Endodermal cell (in vitro differentiated cells): ENCODE measurements around the gene NAT8L. TPM values are rescaled to one million over a fixed set of nuclear protein-coding genes. Genes with fewer than 3 reads are reported as not detected.

Experiments used
- DNase-seq: peaks from one replicate; pipeline ENCODE4 v3.0.0-alpha.2; 2017
- H3K27ac ChIP-seq: 2 replicates; pipeline ENCODE4 v1.5.1; 2013; ENCODE audit warnings: mild to moderate bottlenecking, low read depth, low read length, moderate library complexity
- H3K27me3 ChIP-seq: 2 replicates; pipeline ENCODE4 v1.6.1; 2013; ENCODE audit warnings: mild to moderate bottlenecking, low read length, moderate library complexity; ENCODE audit not compliant: insufficient read depth, control insufficient read depth, poor library complexity, severe bottlenecking
- H3K36me3 ChIP-seq: 2 replicates; pipeline ENCODE4 v1.7.0; 2013; ENCODE audit warnings: mild to moderate bottlenecking, low read length, moderate library complexity; ENCODE audit not compliant: control insufficient read depth, insufficient read depth
- H3K4me1 ChIP-seq: one replicate; pipeline ENCODE4 v1.7.0; 2013; ENCODE audit warnings: low read length; ENCODE audit not compliant: control insufficient read depth, insufficient read depth
- H3K4me3 ChIP-seq: 2 replicates; pipeline ENCODE4 v1.5.1; 2013; ENCODE audit warnings: mild to moderate bottlenecking, low read length, moderate library complexity
- H3K9ac ChIP-seq: 2 replicates; pipeline ENCODE4 v1.6.1; 2013; ENCODE audit warnings: mild to moderate bottlenecking, low read length, moderate library complexity; ENCODE audit not compliant: poor library complexity, severe bottlenecking; ENCODE audit errors: extremely low read depth
- H3K9me3 ChIP-seq: 2 replicates; pipeline ENCODE4 v1.6.1; 2013; ENCODE audit warnings: mild to moderate bottlenecking, low read length, moderate library complexity; ENCODE audit not compliant: control insufficient read depth
- H3K27ac Mint-ChIP-seq: 2 replicates; pipeline ENCODE4 v1.8.0; 2020; ENCODE audit warnings: mixed read lengths
- H3K27me3 Mint-ChIP-seq: 2 replicates; pipeline ENCODE4 v1.8.0; 2021; ENCODE audit warnings: mild to moderate bottlenecking, mixed read lengths; ENCODE audit not compliant: insufficient read depth
- H3K36me3 Mint-ChIP-seq: 2 replicates; pipeline ENCODE4 v1.8.0; 2020; ENCODE audit warnings: low read depth, mixed read lengths
- H3K4me1 Mint-ChIP-seq: 2 replicates; pipeline ENCODE4 v1.8.0; 2020; ENCODE audit warnings: mixed read lengths
- H3K4me3 Mint-ChIP-seq: 2 replicates; pipeline ENCODE4 v1.8.0; 2020; ENCODE audit warnings: mild to moderate bottlenecking, moderate library complexity, mixed read lengths
- H3K9me3 Mint-ChIP-seq: 2 replicates; pipeline ENCODE4 v1.8.0; 2020; ENCODE audit warnings: mild to moderate bottlenecking, mixed read lengths
- CTCF ChIP-seq: fragments of 200-600 bp; sonication (generic); conservative IDR thresholded peaks from 2 replicates; pipeline ENCODE4 v1.5.0; 2021; ENCODE audit warnings: antibody characterized with exemption, mild to moderate bottlenecking
- WGBS, 2 experiments: methylation state at CpG; one replicate each; pipeline versions ENCODE4 v1.1.5 to v1.1.7; 2013; ENCODE audit warnings: missing lambda C conversion rate in 2 of 2, mixed read lengths in 1 of 2; ENCODE audit not compliant: insufficient coverage in 1 of 2, insufficient read length in 1 of 2; 5-methylcytosine and 5-hydroxymethylcytosine counted together
- total RNA-seq, 2 donors: library from RNA; stranded (reverse); fragmentation: NEBNext Ultra II Directional in 1 of 2; extraction: Animal tissue kit (Norgen Biotek cat#: 25700) in 1 of 2; gene quantifications; 2 replicates in 1 of 2; 3 replicates in 1 of 2; pipeline ENCODE4 v1.2.1, GENCODE V29; 2021

NAT8L gene
- total RNA-seq, 2 donors from 2014 or later, result 5.0 to 6.4 TPM

- DNase-seq, result peak; percentile 47
- Histone ChIP-seq H3K36me3 (no peaks in the 10 kb centered on the region), H3K27me3 (peaks cover 13% of the 10 kb centered on the region), H3K4me3 (no peak overlapping the region), H3K9me3 (no peaks in the 10 kb centered on the region), H3K4me1 (no peaks in the 10 kb centered on the region), H3K9ac (no peak overlapping the region), H3K27ac (no peak overlapping the region)
- H3K27ac Mint-ChIP-seq, result no peak overlapping the region
- H3K27me3 Mint-ChIP-seq, result peaks cover 24% of the 10 kb centered on the region
- H3K4me1 Mint-ChIP-seq, result no peaks in the 10 kb centered on the region
- no peak for TF ChIP-seq CTCF
- no peak overlapping the region for H3K4me3 Mint-ChIP-seq
- H3K36me3 Mint-ChIP-seq, result peaks cover 4% of the 10 kb centered on the region
- 86 to 96% methylated on average over 11 to 28 of the region's 28 CpGs for WGBS, 2 experiments
- H3K9me3 Mint-ChIP-seq, result no peaks in the 10 kb centered on the region
Observed at GRCh38 chr4:2046031-2046961, 12.8 kb upstream of the NAT8L start.

GRCh38 chr4:2047031-2047660 is 12.0 kb upstream of the NAT8L start:
- no peak overlapping the region for H3K4me3 Mint-ChIP-seq
- H3K27ac ChIP-seq, result no peak overlapping the region
- peaks cover 13% of the 10 kb centered on the region for H3K27me3 ChIP-seq
- H3K9ac ChIP-seq, result no peak overlapping the region
- no peak overlapping the region for H3K4me3 ChIP-seq
- H3K4me1 ChIP-seq, result no peaks in the 10 kb centered on the region
- H3K36me3 ChIP-seq, result no peaks in the 10 kb centered on the region
- TF ChIP-seq CTCF, result no peak
- H3K36me3 Mint-ChIP-seq, result peaks cover 4% of the 10 kb centered on the region
- peaks cover 23% of the 10 kb centered on the region for H3K27me3 Mint-ChIP-seq
- H3K9me3 ChIP-seq, result no peaks in the 10 kb centered on the region
- H3K9me3 Mint-ChIP-seq, result no peaks in the 10 kb centered on the region
- no peak for DNase-seq
- H3K27ac Mint-ChIP-seq, result no peak overlapping the region
- WGBS, 2 experiments, result 93% methylated on average over 33 to 57 of the region's 57 CpGs
- H3K4me1 Mint-ChIP-seq, result no peaks in the 10 kb centered on the region

GRCh38 chr4:2047781-2048581 is 11.1 kb upstream of the NAT8L start:
- WGBS, 2 experiments, result 89 to 93% methylated on average over 20 to 25 of the region's 25 CpGs
- H3K4me1 Mint-ChIP-seq, result no peaks in the 10 kb centered on the region
- H3K36me3 ChIP-seq, result no peaks in the 10 kb centered on the region
- TF ChIP-seq CTCF, result no peak
- peak; percentile 26 for DNase-seq
- no peaks in the 10 kb centered on the region for H3K9me3 ChIP-seq
- no peak overlapping the region for H3K4me3 Mint-ChIP-seq
- no peak overlapping the region for H3K27ac Mint-ChIP-seq
- peaks cover 24% of the 10 kb centered on the region for H3K27me3 Mint-ChIP-seq
- H3K27ac ChIP-seq, result no peak overlapping the region
- no peaks in the 10 kb centered on the region for H3K4me1 ChIP-seq
- peaks cover 4% of the 10 kb centered on the region for H3K36me3 Mint-ChIP-seq
- H3K27me3 ChIP-seq, result peaks cover 13% of the 10 kb centered on the region
- no peak overlapping the region for H3K4me3 ChIP-seq
- no peaks in the 10 kb centered on the region for H3K9me3 Mint-ChIP-seq
- no peak overlapping the region for H3K9ac ChIP-seq
